OCI-LY7 (cell line): ENCODE measurements around the gene BICDL1. TPM values are rescaled to one million over a fixed set of nuclear protein-coding genes. Genes with fewer than 3 reads are reported as not detected.
A peak's percentile ranks its signal among the peaks of the same experiment; 100 is the strongest.

Source experiments
- BruUV-seq: library from RNA; stranded (reverse); fragments of 400-500 nt; replicated peaks from 2 replicates; lab custom pipeline; 2021; lab: Mats Ljungman, UMichigan
- CTCF ChIA-PET: fragments of 300-600 bp; sonication (Branson Sonifier 250); formaldehyde crosslinking; loops from one replicate; lab custom pipeline; 2022; ENCODE audit warnings: antibody characterized with exemption; ENCODE audit not compliant: unreplicated experiment; lab: Charles Lee
- POLR2A ChIA-PET: fragments of 300-600 bp; sonication (Branson Sonifier 250); formaldehyde crosslinking; loops from one replicate; lab custom pipeline; 2022; ENCODE audit warnings: antibody characterized with exemption; lab: Charles Lee
- DNase-seq: peaks from one replicate; pipeline ENCODE4 v3.0.0-alpha.2; 2015; ENCODE audit warnings: low spot score
- H2AFZ ChIP-seq: fragments of 200-600 bp; sonication (generic), shearing (Covaris generic); 2 replicates; pipeline ENCODE4 v1.6.1; 2014; ENCODE audit warnings: mild to moderate bottlenecking, antibody characterized with exemption, low read length, moderate library complexity
- H3K27ac ChIP-seq: fragments of 200-600 bp; sonication (generic); 2 replicates; pipeline ENCODE4 v1.5.1; 2014; ENCODE audit warnings: mixed run types, low read depth, mild to moderate bottlenecking, moderate library complexity, low read length, inconsistent platforms; ENCODE audit not compliant: poor library complexity, severe bottlenecking
- H3K36me3 ChIP-seq: fragments of 200-600 bp; sonication (generic); 2 replicates; pipeline ENCODE4 v1.6.1; 2014; ENCODE audit warnings: mild to moderate bottlenecking, antibody characterized with exemption, low read length, moderate library complexity, mixed read lengths; ENCODE audit not compliant: insufficient read depth
- H3K4me1 ChIP-seq: fragments of 200-600 bp; sonication (generic); 2 replicates; pipeline ENCODE4 v1.5.1; 2014; ENCODE audit warnings: mild to moderate bottlenecking, low read length; ENCODE audit not compliant: insufficient read depth, poor library complexity, severe bottlenecking
- H3K4me2 ChIP-seq: fragments of 200-600 bp; sonication (generic); 2 replicates; pipeline ENCODE4 v1.6.1; 2014; ENCODE audit warnings: mild to moderate bottlenecking, low read length
- H3K4me3 ChIP-seq: fragments of 200-600 bp; sonication (generic); 2 replicates; pipeline ENCODE4 v1.5.1; 2014; ENCODE audit warnings: mild to moderate bottlenecking, low read depth, low read length; ENCODE audit not compliant: poor library complexity, severe bottlenecking
- H3K79me2 ChIP-seq: fragments of 200-600 bp; sonication (generic); 2 replicates; pipeline ENCODE4 v1.6.1; 2016; ENCODE audit warnings: low read depth, mild to moderate bottlenecking, low read length, moderate library complexity, mixed read lengths; ENCODE audit not compliant: insufficient read depth
- H3K9me2 ChIP-seq: fragments of 200-600 bp; sonication (generic); 2 replicates; pipeline ENCODE4 v1.6.1; 2016; ENCODE audit warnings: mild to moderate bottlenecking, low read length, mixed read lengths; ENCODE audit not compliant: insufficient read depth
- H3K9me3 ChIP-seq: fragments of 200-600 bp; sonication (generic); 2 replicates; pipeline ENCODE4 v1.6.1; 2014; ENCODE audit warnings: mild to moderate bottlenecking, mixed run types, low read length, mixed read lengths
- H4K20me1 ChIP-seq: fragments of 200-600 bp; sonication (generic); 2 replicates; pipeline ENCODE4 v1.6.1; 2014; ENCODE audit warnings: mild to moderate bottlenecking, antibody characterized with exemption, low read length, moderate library complexity, mixed read lengths; ENCODE audit not compliant: insufficient read depth
- EZH2phosphoT487 ChIP-seq: fragments of 200-600 bp; sonication (generic); IDR thresholded peaks from 2 replicates; pipeline ENCODE4 v1.6.1; 2018; ENCODE audit warnings: low read depth, borderline replicate concordance, mild to moderate bottlenecking, mixed run types, antibody characterized with exemption, low read length, moderate library complexity, mixed read lengths
- intact Hi-C: fragments of 100-400 bp; cut with micrococcal nuclease; formaldehyde crosslinking; loops from one replicate; pipeline ENCODE4 v1.10.0; 2022; ENCODE audit not compliant: unreplicated experiment
- total RNA-seq, 2 experiments: library from RNA; depleted of rRNA in 1 of 2; stranded (reverse); fragments of >200 nt in 1 of 2; shearing (Covaris generic) in 1 of 2; gene quantifications; 2 replicates each; pipeline ENCODE4 v1.2.3, GENCODE V29; 2014 to 2022
- TF ChIP-seq, protein P1 (sequence below): fragments of 200-600 bp; sonication (generic); conservative IDR thresholded peaks from 2 replicates; pipeline ENCODE4 v1.5.1; 2014; ENCODE audit warnings: mild to moderate bottlenecking, antibody characterized with exemption, low read length, moderate library complexity, mixed read lengths

BICDL1 gene
- total RNA-seq, 2 experiments from 2014 or later: 6.5 to 22.6 TPM

- Histone ChIP-seq H3K9me3 (no peaks in the 10 kb centered on the region), H3K36me3 (peaks cover 18% of the 10 kb centered on the region; the same call in 1 of the 2 replicates), H3K9me2 (no peaks in the 10 kb centered on the region), H3K27ac (no peak overlapping the region), H3K4me3 (peak overlapping the region; percentile 72), H3K4me1 (peaks cover 31% of the 10 kb centered on the region), H3K4me2 (peak overlapping the region; percentile 89), H2AFZ (no peak overlapping the region), H4K20me1 (peaks cover 12% of the 10 kb centered on the region), H3K79me2 (peaks cover 23% of the 10 kb centered on the region; the same call in 1 of the 2 replicates)
- no peak for TF ChIP-seq EZH2phosphoT487
- TF ChIP-seq, protein P1, sequence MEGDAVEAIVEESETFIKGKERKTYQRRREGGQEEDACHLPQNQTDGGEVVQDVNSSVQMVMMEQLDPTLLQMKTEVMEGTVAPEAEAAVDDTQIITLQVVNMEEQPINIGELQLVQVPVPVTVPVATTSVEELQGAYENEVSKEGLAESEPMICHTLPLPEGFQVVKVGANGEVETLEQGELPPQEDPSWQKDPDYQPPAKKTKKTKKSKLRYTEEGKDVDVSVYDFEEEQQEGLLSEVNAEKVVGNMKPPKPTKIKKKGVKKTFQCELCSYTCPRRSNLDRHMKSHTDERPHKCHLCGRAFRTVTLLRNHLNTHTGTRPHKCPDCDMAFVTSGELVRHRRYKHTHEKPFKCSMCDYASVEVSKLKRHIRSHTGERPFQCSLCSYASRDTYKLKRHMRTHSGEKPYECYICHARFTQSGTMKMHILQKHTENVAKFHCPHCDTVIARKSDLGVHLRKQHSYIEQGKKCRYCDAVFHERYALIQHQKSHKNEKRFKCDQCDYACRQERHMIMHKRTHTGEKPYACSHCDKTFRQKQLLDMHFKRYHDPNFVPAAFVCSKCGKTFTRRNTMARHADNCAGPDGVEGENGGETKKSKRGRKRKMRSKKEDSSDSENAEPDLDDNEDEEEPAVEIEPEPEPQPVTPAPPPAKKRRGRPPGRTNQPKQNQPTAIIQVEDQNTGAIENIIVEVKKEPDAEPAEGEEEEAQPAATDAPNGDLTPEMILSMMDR: no peak
- intact Hi-C loops: loop anchor here (1.0 kb wide), 1 partner anchor 97 kb away; no protein-coding TSS in a partner anchor
- ChIA-PET CTCF (interaction anchor here (0.9 kb wide), 1 partner anchor 39 kb away, joined by 3 read pairs; no protein-coding TSS in a partner anchor), POLR2A (interaction anchor here (0.6 to 2.5 kb wide), 5 partner anchors 14 to 212 kb away, joined by 3 to 9 read pairs (median 3); partner anchors contain the start of gene RPLP0)
- no TSS peak for BruUV-seq
- peak; percentile 75 for DNase-seq
Measured at GRCh38 chr12:119989731-119990381, 820 bp downstream of the BICDL1 start.

- Histone ChIP-seq H3K27ac (no peak overlapping the region), H3K4me1 (peaks cover 37% of the 10 kb centered on the region), H3K9me3 (no peaks in the 10 kb centered on the region), H3K4me3 (peak overlapping the region; percentile 72), H4K20me1 (peaks cover 12% of the 10 kb centered on the region), H3K79me2 (peaks cover 29% of the 10 kb centered on the region; the same call in 1 of the 2 replicates), H3K4me2 (peak overlapping the region; percentile 89), H3K36me3 (peaks cover 18% of the 10 kb centered on the region; the same call in 1 of the 2 replicates), H2AFZ (0 out of 2 replicates have a peak overlapping the region, but pooled peaks have one; percentile 2), H3K9me2 (no peaks in the 10 kb centered on the region)
- DNase-seq: peak; percentile 40
- ChIA-PET POLR2A (interaction anchor here (0.6 to 2.5 kb wide), 5 partner anchors 15 to 124 kb away, joined by 3 to 8 read pairs (median 3); no protein-coding TSS in a partner anchor), CTCF (no interaction called here)
- intact Hi-C loops: no loop called here
- TF ChIP-seq, protein P1: no peak
- TF ChIP-seq EZH2phosphoT487: no peak
- no TSS peak for BruUV-seq
Measured at GRCh38 chr12:119990382-119990874, 1.4 kb downstream of the BICDL1 start.
